ENCODE measurements around the gene TNFAIP3.
A peak's percentile ranks its signal among the peaks of the same experiment; 100 is the strongest.

TNFAIP3 gene

GRCh38 chr6:137866914-137867684, at the start of gene TNFAIP3:
TNFAIP3 (plus strand) TSS chr6:137867259; CDS start chr6:137871228, 3,969 bp downstream.
- TF ChIP-seq CTCF (IDR thresholded peaks at IDR 0.05; ENCODE audit: insufficient read depth, low read depth, low read length, missing control alignments), result peak; percentile 53
- peak; percentile 95 for DNase-seq (ENCODE audit: low read depth)
- H3K4me3 ChIP-seq (ENCODE audit: low read length), result peak within 1 kb of the TSS; percentile 74

- no peak for DNase-seq (ENCODE audit: low read depth)
- H3K4me3 ChIP-seq (ENCODE audit: low read length), result no peak overlapping the region
- no peak for TF ChIP-seq CTCF (IDR thresholded peaks at IDR 0.05; ENCODE audit: insufficient read depth, low read depth, low read length, missing control alignments)
These were observed 48.6 kb upstream of the TNFAIP3 start for GRCh38 chr6:137818440-137818839.

GRCh38 chr6:137819740-137820139, 47.3 kb upstream of the TNFAIP3 start:
- no peak for TF ChIP-seq CTCF (IDR thresholded peaks at IDR 0.05; ENCODE audit: insufficient read depth, low read depth, low read length, missing control alignments)
- H3K4me3 ChIP-seq (ENCODE audit: low read length), result no peak overlapping the region
- DNase-seq (ENCODE audit: low read depth), result no peak

- H3K4me3 ChIP-seq (ENCODE audit: low read length), result no peak overlapping the region
- no peak for DNase-seq (ENCODE audit: low read depth)
- no peak for TF ChIP-seq CTCF (IDR thresholded peaks at IDR 0.05; ENCODE audit: insufficient read depth, low read depth, low read length, missing control alignments)
These were observed 46.6 kb upstream of the TNFAIP3 start for GRCh38 chr6:137820425-137820824.

- no peak for DNase-seq (ENCODE audit: low read depth)
- no peak for TF ChIP-seq CTCF (IDR thresholded peaks at IDR 0.05; ENCODE audit: insufficient read depth, low read depth, low read length, missing control alignments)
- H3K4me3 ChIP-seq (ENCODE audit: low read length), result no peak overlapping the region
These were observed 46.1 kb upstream of the TNFAIP3 start for GRCh38 chr6:137820952-137821351.

GRCh38 chr6:137821491-137821890, 45.6 kb upstream of the TNFAIP3 start:
- no peak for DNase-seq (ENCODE audit: low read depth)
- TF ChIP-seq CTCF (IDR thresholded peaks at IDR 0.05; ENCODE audit: insufficient read depth, low read depth, low read length, missing control alignments), result no peak
- no peak overlapping the region for H3K4me3 ChIP-seq (ENCODE audit: low read length)
